Fibroblast of mammary gland (primary cell): ENCODE results near the gene TIE1.

Experiments used
- DNase-seq: peaks from one replicate; pipeline ENCODE4 v3.0.0-alpha.2; 2010; ENCODE audit warnings: low read depth
- H3K4me3 ChIP-seq: 2 replicates; pipeline ENCODE4 v1.5.1; 2011; ENCODE audit warnings: low read depth, mild to moderate bottlenecking, low read length, moderate library complexity; ENCODE audit not compliant: control insufficient read depth
- CTCF ChIP-seq: conservative IDR thresholded peaks from 2 replicates; pipeline ENCODE4 v1.5.1; 2011; ENCODE audit warnings: low read depth, low read length, inconsistent platforms; ENCODE audit not compliant: control insufficient read depth, insufficient read depth

The TIE1 gene

GRCh38 chr1:43292216-43292615 lies 8.6 kb upstream of the TIE1 start:
- no peak for TF ChIP-seq CTCF
- no peak for DNase-seq
- H3K4me3 ChIP-seq: no peak overlapping the region

- no peak for DNase-seq
- H3K4me3 ChIP-seq: no peak overlapping the region
- no peak for TF ChIP-seq CTCF
These were observed 8.1 kb upstream of the TIE1 start for GRCh38 chr1:43292679-43293078.

- no peak for DNase-seq
- H3K4me3 ChIP-seq: no peak overlapping the region
- TF ChIP-seq CTCF: no peak
These were observed 7.6 kb upstream of the TIE1 start for GRCh38 chr1:43293176-43293575.

- no peak overlapping the region for H3K4me3 ChIP-seq
- DNase-seq: peak; percentile 74
- no peak for TF ChIP-seq CTCF
These were observed 6.7 kb upstream of the TIE1 start for GRCh38 chr1:43293896-43294760.

GRCh38 chr1:43294761-43295160 lies 6.0 kb upstream of the TIE1 start:
- TF ChIP-seq CTCF: no peak
- DNase-seq: no peak

GRCh38 chr1:43296207-43296606 lies 4.6 kb upstream of the TIE1 start:
- no peak for TF ChIP-seq CTCF
- no peak for DNase-seq
- no peak overlapping the region for H3K4me3 ChIP-seq

More at GRCh38 chr1:43294761-43295160, 6.0 kb upstream of the TIE1 start:
- H3K4me3 ChIP-seq: no peak overlapping the region

DNA sequence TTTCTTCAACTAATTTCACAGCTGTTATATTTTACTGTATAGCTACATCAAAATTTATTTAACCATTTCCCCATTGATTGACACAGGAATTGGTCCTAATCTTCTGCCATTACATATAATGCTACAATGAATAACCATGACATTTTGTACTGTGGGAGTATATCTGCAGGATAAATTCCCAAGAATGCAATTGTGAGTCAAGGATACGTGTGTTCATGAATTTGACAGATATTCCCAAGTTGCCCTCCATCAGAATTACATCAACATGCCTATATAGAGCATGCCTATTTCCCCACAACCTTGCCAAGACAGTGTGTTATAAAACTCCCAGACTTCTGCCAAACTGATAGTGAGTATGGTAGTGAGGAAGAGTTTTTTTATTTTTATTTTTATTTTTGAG lies 2.7 kb upstream of the TIE1 start:
- TF ChIP-seq CTCF: no peak

More for the DNA sequence above, 2.7 kb upstream of the TIE1 start:
- DNase-seq: no peak
- no peak overlapping the region for H3K4me3 ChIP-seq
